Measurements from ENCODE around the gene RHOJ. TPM values are rescaled to one million over a fixed set of nuclear protein-coding genes. Genes with fewer than 3 reads are reported as not detected.

RHOJ gene
- total and polyA plus RNA-seq, 2 of the 8 experiments (the other 6 are each of a cell fraction or from before 2014, with no cell fraction given), result 0.11 TPM; not detected in 1

DNA sequence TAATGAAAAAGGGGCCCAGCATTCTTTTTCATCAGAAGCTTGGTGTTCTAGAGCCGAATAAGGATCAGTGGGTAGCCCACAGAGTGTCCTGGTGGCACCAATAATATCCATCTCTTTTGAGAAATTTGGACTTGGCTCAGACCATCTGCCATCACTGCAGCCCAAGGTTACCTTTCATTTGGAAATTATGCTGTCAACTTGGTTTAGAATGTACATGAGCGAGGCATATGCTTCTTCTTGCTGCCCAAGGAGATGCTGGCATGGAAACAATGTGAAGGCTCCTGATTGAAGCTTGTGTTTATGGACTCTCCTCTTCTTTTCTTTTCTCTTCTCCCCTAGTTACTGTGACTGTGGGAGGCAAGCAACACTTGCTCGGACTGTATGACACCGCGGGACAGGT is 64.5 kb downstream of the RHOJ start:
- ChIA-PET CTCF (ENCODE audit: partially characterized antibody) (interaction anchor here (2.9 kb wide), 1 partner anchor 8 kb away, joined by 18 read pairs; no protein-coding TSS in a partner anchor), POLR2A (ENCODE audit: partially characterized antibody) (no interaction called here)
- Histone ChIP-seq H3K79me2 (ENCODE audit: control insufficient read depth in 1 of 2, insufficient read depth in 2 of 2, low read length in 2 of 2) (no peaks in the 10 kb centered on the region), H3K4me1 (replicated peaks in 1 of 4; ENCODE audit: control insufficient read depth in 3 of 4, insufficient read depth in 4 of 4, low read length in 3 of 4) (no peaks in the 10 kb centered on the region), H4K5ac (ENCODE audit: insufficient read length, low read depth, low read length) (no peak overlapping the region), H3K23ac (ENCODE audit: insufficient read length) (no peak overlapping the region), H3K14ac (ENCODE audit: insufficient read length) (no peak overlapping the region), H3K79me1 (ENCODE audit: low read depth, low read length) (no peaks in the 10 kb centered on the region), H2BK12ac (ENCODE audit: low read depth, low read length) (no peak overlapping the region), H3K9ac (replicated peaks in 1 of 4; ENCODE audit: extremely low read depth in 1 of 4, low read depth in 3 of 4, low read length in 3 of 4) (no peak overlapping the region), H3K23me2 (ENCODE audit: low read depth, low read length) (no peaks in the 10 kb centered on the region), H3K18ac (ENCODE audit: extremely low read depth, low read length) (no peak overlapping the region), H2BK15ac (ENCODE audit: low read length) (no peak overlapping the region), H2BK120ac (replicated peaks; ENCODE audit: low read depth, low read length) (no peak overlapping the region), H3K9me3 (ENCODE audit: insufficient read depth in 2 of 2, low read depth in 1 of 2, low read length in 1 of 2) (peaks cover 14 to 25% of the 10 kb centered on the region in 2 experiments), H3K27me3 (replicated peaks in 1 of 4; ENCODE audit: control insufficient read depth in 3 of 4, extremely low read depth in 1 of 4, insufficient read depth in 3 of 4, low read length in 3 of 4) (no peaks in the 10 kb centered on the region), H4K8ac (ENCODE audit: extremely low read depth, insufficient read depth, low read length) (no peak overlapping the region), H3K4me3 (ENCODE audit: extremely low read depth in 1 of 4, insufficient read depth in 2 of 4, low read depth in 3 of 4, low read length in 4 of 4) (no peak overlapping the region), H3K56ac (replicated peaks; ENCODE audit: insufficient read length, low read depth, low read length) (no peak overlapping the region), H4K20me1 (replicated peaks in 1 of 2; ENCODE audit: control insufficient read depth in 1 of 2, insufficient read depth in 2 of 2, low read length in 2 of 2) (no peaks in the 10 kb centered on the region), H2AK5ac (ENCODE audit: low read depth, low read length) (no peak overlapping the region), H2BK20ac (ENCODE audit: low read length) (no peak overlapping the region), H3K4me2 (ENCODE audit: insufficient read depth in 1 of 2, low read depth in 2 of 2, low read length in 2 of 2) (no peak overlapping the region), H4K91ac (replicated peaks; ENCODE audit: insufficient read length, low read length) (no peak overlapping the region), H2BK5ac (ENCODE audit: low read depth, low read length) (no peak overlapping the region), H2AFZ (ENCODE audit: low read length) (no peak overlapping the region), H3K4ac (replicated peaks; ENCODE audit: insufficient read length, low read depth, low read length) (no peak overlapping the region), H3K27ac (ENCODE audit: low read depth, low read length) (no peak overlapping the region), H3K36me3 (ENCODE audit: control insufficient read depth in 2 of 4, insufficient read depth in 4 of 4, low read length in 3 of 4) (no peaks in the 10 kb centered on the region)
- WGBS, 2 experiments (ENCODE audit: extremely low coverage in 1 of 2, insufficient coverage in 1 of 2, insufficient read length in 1 of 2, insufficient replicate concordance in 2 of 2, low coverage in 1 of 2, low lambda C conversion rate in 2 of 2, missing lambda C conversion rate in 1 of 2), result 93% methylated on average over 5 of the region's 5 CpGs; no CpG with 5 or more reads in 1 of the 2 experiments
- FAIRE-seq (no peak), DNase-seq (ENCODE audit: low read depth in 1 of 2, low spot score in 2 of 2) (no peak)
- no peak for TF ChIP-seq MAFK (IDR thresholded peaks at IDR 0.05; ENCODE audit: low read depth, low read length)
- no peak for TF ChIP-seq CBX5 (IDR thresholded peaks at IDR 0.05; ENCODE audit: low read depth, low read length)

Measured in H1 (cell line).